H1 (cell line): ENCODE data around the gene NARS2. TPM values are rescaled to one million over a fixed set of nuclear protein-coding genes. Genes with fewer than 3 reads are reported as not detected.

ENCODE experiments used
- CTCF ChIA-PET: fragments of 300-600 bp; sonication (Branson Sonifier 250); formaldehyde crosslinking; loops from one replicate; lab custom pipeline; 2021; ENCODE audit not compliant: partially characterized antibody; lab: Charles Lee
- POLR2A ChIA-PET: fragments of 300-600 bp; sonication (Branson Sonifier 250); formaldehyde crosslinking; loops from one replicate; lab custom pipeline; 2021; ENCODE audit warnings: inconsistent platforms; ENCODE audit not compliant: partially characterized antibody; lab: Charles Lee
- DNase-seq, 2 experiments: peaks; one replicate each; pipeline versions ENCODE4 v3.0.0 to v3.0.0-alpha.2; 2010 to 2022; ENCODE audit warnings: low spot score in 2 of 2, low read depth in 1 of 2, mixed read lengths in 1 of 2
- FAIRE-seq: peaks from 2 replicates; lab custom pipeline; 2011; peaks lifted over from hg19 to GRCh38; lab: Jason Lieb, UNC
- H2AFZ ChIP-seq: 2 replicates; pipeline ENCODE4 v1.8.1; 2012; ENCODE audit warnings: low read length, inconsistent platforms
- H2AK5ac ChIP-seq: 2 replicates; pipeline ENCODE4 v1.6.1; 2013; ENCODE audit warnings: low read depth, low read length
- H2BK120ac ChIP-seq: replicated peaks from 2 replicates; pipeline ENCODE3; 2013; ENCODE audit warnings: low read depth, low read length, inconsistent platforms
- H2BK12ac ChIP-seq: 2 replicates; pipeline ENCODE4 v1.6.1; 2013; ENCODE audit warnings: low read depth, low read length
- H2BK15ac ChIP-seq: 2 replicates; pipeline ENCODE4 v1.6.1; 2013; ENCODE audit warnings: low read length
- H2BK20ac ChIP-seq: 2 replicates; pipeline ENCODE4 v1.6.1; 2013; ENCODE audit warnings: low read length
- H2BK5ac ChIP-seq: 2 replicates; pipeline ENCODE4 v1.6.1; 2013; ENCODE audit warnings: low read depth, low read length
- H3K14ac ChIP-seq: 2 replicates; pipeline ENCODE4 v1.6.1; 2013; ENCODE audit warnings: inconsistent platforms; ENCODE audit not compliant: insufficient read length
- H3K18ac ChIP-seq: 2 replicates; pipeline ENCODE4 v1.6.1; 2013; ENCODE audit warnings: low read length; ENCODE audit errors: extremely low read depth
- H3K23ac ChIP-seq: 2 replicates; pipeline ENCODE4 v1.6.1; 2013; ENCODE audit warnings: inconsistent platforms; ENCODE audit not compliant: insufficient read length
- H3K23me2 ChIP-seq: 2 replicates; pipeline ENCODE4 v1.6.1; 2013; ENCODE audit warnings: low read depth, low read length
- H3K27ac ChIP-seq: 2 replicates; pipeline ENCODE4 v1.6.1; 2011; ENCODE audit warnings: low read depth, low read length, inconsistent platforms
- H3K27me3 ChIP-seq, 4 experiments: replicated peaks in 1 of 4; 1 replicate in 1 of 4; 2 replicates in 3 of 4; pipeline versions ENCODE4 v1.6.1 to v1.8.1; 2011 to 2013; ENCODE audit warnings: low read length in 3 of 4, mild to moderate bottlenecking in 3 of 4, inconsistent platforms in 2 of 4, mixed read lengths in 2 of 4, moderate library complexity in 1 of 4; ENCODE audit not compliant: control insufficient read depth in 3 of 4, insufficient read depth in 3 of 4; ENCODE audit errors: extremely low read depth in 1 of 4
- H3K36me3 ChIP-seq, 4 experiments: 2 replicates each; pipeline versions ENCODE4 v1.6.1 to v1.8.1; 2011 to 2013; ENCODE audit warnings: mild to moderate bottlenecking in 4 of 4, low read length in 3 of 4, moderate library complexity in 2 of 4, control low read depth in 1 of 4, inconsistent platforms in 1 of 4; ENCODE audit not compliant: insufficient read depth in 4 of 4, control insufficient read depth in 2 of 4
- H3K4ac ChIP-seq: replicated peaks from 2 replicates; pipeline ENCODE3; 2013; ENCODE audit warnings: low read length, low read depth, mixed read lengths, inconsistent platforms; ENCODE audit not compliant: insufficient read length
- H3K4me1 ChIP-seq, 4 experiments: replicated peaks in 1 of 4; 1 replicate in 1 of 4; 2 replicates in 3 of 4; pipeline versions ENCODE4 v1.6.1 to v1.8.1; 2011 to 2013; ENCODE audit warnings: low read length in 3 of 4, inconsistent platforms in 2 of 4, mixed read lengths in 1 of 4; ENCODE audit not compliant: insufficient read depth in 4 of 4, control insufficient read depth in 3 of 4
- H3K4me2 ChIP-seq, 2 experiments: 2 replicates each; pipeline versions ENCODE4 v1.6.1 to v1.8.1; 2011 to 2013; ENCODE audit warnings: low read depth in 2 of 2, low read length in 2 of 2, control low read depth in 1 of 2, inconsistent platforms in 1 of 2, mild to moderate bottlenecking in 1 of 2; ENCODE audit not compliant: insufficient read depth in 1 of 2
- H3K4me3 ChIP-seq, 4 experiments: fragments of 200-600, 300-600 bp in 1 of 4; sonication (generic), shearing (Covaris generic), sonication (Bioruptor Twin) in 1 of 4; 2 replicates each; pipeline versions ENCODE4 v1.5.1 to v1.8.1; 2011 to 2016; ENCODE audit warnings: low read length in 4 of 4, low read depth in 3 of 4, control low read depth in 2 of 4, inconsistent platforms in 2 of 4, mild to moderate bottlenecking in 2 of 4, mixed read lengths in 1 of 4, moderate library complexity in 1 of 4; ENCODE audit not compliant: insufficient read depth in 2 of 4; ENCODE audit errors: extremely low read depth in 1 of 4
- H3K56ac ChIP-seq: replicated peaks from 2 replicates; pipeline ENCODE3; 2013; ENCODE audit warnings: low read depth, mild to moderate bottlenecking, mixed read lengths, low read length, inconsistent platforms; ENCODE audit not compliant: insufficient read length
- H3K79me1 ChIP-seq: 2 replicates; pipeline ENCODE4 v1.6.1; 2013; ENCODE audit warnings: low read depth, low read length, control low read depth
- H3K79me2 ChIP-seq, 2 experiments: 2 replicates each; pipeline versions ENCODE4 v1.6.1 to v1.8.1; 2012 to 2013; ENCODE audit warnings: low read length in 2 of 2, mild to moderate bottlenecking in 2 of 2, inconsistent platforms in 1 of 2; ENCODE audit not compliant: insufficient read depth in 2 of 2, control insufficient read depth in 1 of 2
- H3K9ac ChIP-seq, 4 experiments: replicated peaks in 1 of 4; 1 replicate in 1 of 4; 2 replicates in 3 of 4; pipeline versions ENCODE4 v1.6.1 to v1.8.1; 2011 to 2013; ENCODE audit warnings: low read depth in 3 of 4, low read length in 3 of 4, control low read depth in 2 of 4, mild to moderate bottlenecking in 2 of 4, moderate library complexity in 2 of 4, inconsistent platforms in 1 of 4; ENCODE audit errors: extremely low read depth in 1 of 4
- H3K9me3 ChIP-seq, 2 experiments: 2 replicates each; pipeline versions ENCODE4 v1.6.1 to v1.8.1; 2012 to 2013; ENCODE audit warnings: mild to moderate bottlenecking in 2 of 2, moderate library complexity in 2 of 2, control low read depth in 1 of 2, inconsistent platforms in 1 of 2, low read depth in 1 of 2, low read length in 1 of 2, mixed read lengths in 1 of 2; ENCODE audit not compliant: insufficient read depth in 2 of 2
- H4K20me1 ChIP-seq, 2 experiments: replicated peaks in 1 of 2; 2 replicates each; pipeline versions ENCODE3 to v1.8.1; 2011 to 2013; ENCODE audit warnings: inconsistent platforms in 2 of 2, low read length in 2 of 2, mild to moderate bottlenecking in 1 of 2; ENCODE audit not compliant: insufficient read depth in 2 of 2, control insufficient read depth in 1 of 2
- H4K5ac ChIP-seq: 2 replicates; pipeline ENCODE4 v1.6.1; 2013; ENCODE audit warnings: low read length, low read depth, mixed read lengths, inconsistent platforms; ENCODE audit not compliant: insufficient read length
- H4K8ac ChIP-seq: 2 replicates; pipeline ENCODE4 v1.8.0; 2013; ENCODE audit warnings: mild to moderate bottlenecking, moderate library complexity, low read length, inconsistent platforms; ENCODE audit not compliant: insufficient read depth; ENCODE audit errors: extremely low read depth
- H4K91ac ChIP-seq: replicated peaks from 2 replicates; pipeline ENCODE3; 2013; ENCODE audit warnings: low read length, mixed read lengths, inconsistent platforms; ENCODE audit not compliant: insufficient read length
- ASH2L ChIP-seq: fragments of 200-600, 300-600 bp; sonication (generic); IDR thresholded peaks from one replicate; pipeline ENCODE4 v1.7.1; 2017; ENCODE audit warnings: low read length
- CBX5 ChIP-seq: fragments of 300-800, 300-1000 bp; sonication (generic); IDR thresholded peaks from 2 replicates; pipeline ENCODE4 v1.7.1; 2016; ENCODE audit warnings: antibody characterized with exemption, low read length, low read depth
- CEBPB ChIP-seq: IDR thresholded peaks from 2 replicates; pipeline ENCODE4 v1.6.1; 2012; ENCODE audit warnings: low read depth, low read length
- WGBS, 2 experiments: shearing (Covaris generic) in 1 of 2; methylation state at CpG; one replicate each; pipeline versions ENCODE4 v1.1.6 to v1.1.7; 2013 to 2015; ENCODE audit warnings: low lambda C conversion rate in 2 of 2, mixed read lengths in 2 of 2, inconsistent platforms in 1 of 2, low coverage in 1 of 2, missing lambda C conversion rate in 1 of 2; ENCODE audit not compliant: insufficient replicate concordance in 2 of 2, insufficient coverage in 1 of 2, insufficient read length in 1 of 2; ENCODE audit errors: extremely low coverage in 1 of 2, missing lambda C conversion rate in 1 of 2; 5-methylcytosine and 5-hydroxymethylcytosine counted together
- polyA plus RNA-seq, 7 experiments: library from polyadenylated mRNA; depleted of rRNA in 3 of 7; stranded (reverse) in 5 of 7; unstranded in 2 of 7; fragments of >200 nt in 5 of 7; fragments of 200-250 nt in 2 of 7; gene quantifications; 1 replicate in 5 of 7; 2 replicates in 1 of 7; 4 replicates in 1 of 7; pipeline versions ENCODE4 v1.2.1 to v1.2.3, GENCODE V29; 2011 to 2013; ENCODE audit warnings: missing spikeins in 2 of 7, mixed read lengths in 2 of 7
- total RNA-seq: library from RNA; stranded (reverse); fragmentation: NEBNext Ultra II Directional; extraction: Animal tissue kit (Norgen Biotek cat#: 25700); gene quantifications from 2 replicates; pipeline ENCODE4 v1.2.1, GENCODE V29; 2021

Gene NARS2
- total and polyA plus RNA-seq, 2 of the 8 experiments (the other 6 are each of a cell fraction or from before 2014, with no cell fraction given), result 26.2 to 51.6 TPM

- TF ChIP-seq CBX5 (no peak), ASH2L (no peak), CEBPB (peak; percentile 72)
- H3K23me2 ChIP-seq, result no peaks in the 10 kb centered on the region
- no peak overlapping the region for H3K14ac ChIP-seq
- no peak overlapping the region for H2BK20ac ChIP-seq
- no peak overlapping the region for H2AFZ ChIP-seq
- no peak overlapping the region for H4K91ac ChIP-seq
- no peaks in the 10 kb centered on the region for H3K79me2 ChIP-seq
- no peak overlapping the region for H3K9ac ChIP-seq
- H4K20me1 ChIP-seq, result no peaks in the 10 kb centered on the region
- no peak overlapping the region for H4K8ac ChIP-seq
- no peaks in the 10 kb centered on the region for H3K79me1 ChIP-seq
- no peak overlapping the region for H4K5ac ChIP-seq
- H3K23ac ChIP-seq, result no peak overlapping the region
- H3K4me1 ChIP-seq, result no peaks in the 10 kb centered on the region
- H3K9me3 ChIP-seq, result peaks cover 3 to 7% of the 10 kb centered on the region in 2 experiments; a peak in 1 of 4 replicates
- no peak overlapping the region for H2BK5ac ChIP-seq
- H3K27me3 ChIP-seq, result no peaks in the 10 kb centered on the region
- no peak overlapping the region for H2AK5ac ChIP-seq
- DNase-seq (no peak), FAIRE-seq (no peak)
- CTCF ChIA-PET, result no interaction called here
- H2BK120ac ChIP-seq, result no peak overlapping the region
- 86% methylated on average over 1 of the region's 1 CpG; no CpG with 5 or more reads in 1 of the 2 experiments for WGBS, 2 experiments
- H3K27ac ChIP-seq, result no peak overlapping the region
- H3K18ac ChIP-seq, result no peak overlapping the region
- H2BK15ac ChIP-seq, result no peak overlapping the region
- no peak overlapping the region for H3K56ac ChIP-seq
- H3K4me3 ChIP-seq, result no peak overlapping the region
- no peak overlapping the region for H3K4ac ChIP-seq
- no peaks in the 10 kb centered on the region for H3K36me3 ChIP-seq
- no peak overlapping the region for H3K4me2 ChIP-seq
- H2BK12ac ChIP-seq, result no peak overlapping the region
- POLR2A ChIA-PET, result no interaction called here
Observed at GRCh38 chr11:78615724-78616123, 41.1 kb upstream of the NARS2 start.
